Measurements from ENCODE around the gene ADAM21.
"Not testable (repeated sequence)": the region's sequence is repeated elsewhere in the genome, so short reads cannot be mapped to it uniquely, and the experiment has no call there.

Gene ADAM21

GRCh38 chr14:70477356-70478105, 25.6 kb downstream of the ADAM21 start:
- not testable (repeated sequence) for DNase-seq

- no peak for DNase-seq
These were observed 37.7 kb downstream of the ADAM21 start for GRCh38 chr14:70489579-70490200.

GRCh38 chr14:70498191-70498590, 46.2 kb downstream of the ADAM21 start:
- DNase-seq = no peak
